CD4-positive, alpha-beta T cell treated with Interleukin-10 for 1 hour (primary cell): ENCODE data around the gene ANKRD24.
A peak's percentile ranks its signal among the peaks of the same experiment; 100 is the strongest.
"Not testable (repeated sequence)": the region's sequence is repeated elsewhere in the genome, so short reads cannot be mapped to it uniquely, and the experiment has no call there.

Experiments used
- DNase-seq: peaks from one replicate; pipeline ENCODE4 v3.0.0-alpha.2; 2020

The ANKRD24 gene

DNA sequence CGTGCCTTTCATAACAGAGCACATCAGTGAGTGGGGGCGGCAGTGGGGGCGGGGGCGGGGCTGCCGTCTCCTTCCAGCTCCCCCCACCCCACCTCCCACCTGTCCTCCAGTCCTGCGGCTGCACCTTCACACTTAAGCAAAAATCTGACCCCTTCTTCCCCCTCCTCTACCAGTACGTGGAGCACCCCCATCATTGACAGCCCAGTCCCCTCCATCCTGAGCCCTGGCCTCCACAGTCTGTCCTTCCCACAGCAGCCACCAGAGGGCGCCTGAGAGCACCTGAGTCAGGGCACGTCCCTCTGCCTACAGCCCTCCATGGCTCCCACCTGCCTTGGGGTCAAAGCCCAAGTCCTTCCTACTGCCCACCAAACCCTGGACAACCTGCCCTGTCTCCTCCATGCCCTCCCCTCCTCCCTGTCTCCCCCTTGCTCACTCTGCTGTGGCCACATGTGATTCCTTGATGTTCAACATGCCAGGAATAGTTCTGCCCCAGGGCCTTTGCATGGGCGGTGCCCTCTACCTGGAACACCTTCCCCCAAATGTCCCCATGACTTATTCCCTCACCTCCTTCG is 50.9 kb downstream of the ANKRD24 start:
- DNase-seq = peak; percentile 60

DNA sequence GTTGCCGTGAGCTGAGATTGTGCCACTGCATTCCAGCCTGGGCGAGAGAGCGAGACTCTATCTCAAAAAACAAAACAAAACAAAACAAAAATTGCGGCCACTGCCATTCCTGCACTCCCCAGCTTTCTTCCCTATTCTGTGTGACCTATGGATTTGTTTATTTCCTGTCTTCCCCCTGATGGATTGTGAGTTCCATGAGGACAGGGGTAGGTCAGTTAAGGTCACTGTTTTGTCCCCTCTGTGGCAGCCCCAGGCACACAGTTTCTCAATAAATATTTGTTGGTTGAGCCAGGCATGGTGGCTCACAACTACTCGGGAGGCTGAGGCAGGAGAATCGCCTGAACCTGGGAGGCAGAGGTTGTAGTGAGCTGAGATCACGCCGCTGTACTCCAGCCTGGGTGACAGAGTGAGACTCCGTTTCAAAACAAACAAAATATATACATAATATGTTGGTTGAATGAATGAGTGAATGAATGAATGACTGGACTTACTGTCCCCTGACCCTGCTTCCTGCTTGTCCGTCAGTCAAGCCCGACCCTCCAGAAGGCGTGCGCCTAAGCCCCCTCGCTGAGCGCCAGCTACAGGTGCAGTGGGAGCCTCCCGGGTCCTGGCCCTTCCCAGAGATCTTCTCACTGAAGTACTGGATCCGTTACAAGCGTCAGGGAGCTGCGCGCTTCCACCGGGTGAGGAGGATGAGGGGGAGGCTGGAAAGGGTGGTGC is 51.8 kb downstream of the ANKRD24 start:
- DNase-seq = no peak

DNA sequence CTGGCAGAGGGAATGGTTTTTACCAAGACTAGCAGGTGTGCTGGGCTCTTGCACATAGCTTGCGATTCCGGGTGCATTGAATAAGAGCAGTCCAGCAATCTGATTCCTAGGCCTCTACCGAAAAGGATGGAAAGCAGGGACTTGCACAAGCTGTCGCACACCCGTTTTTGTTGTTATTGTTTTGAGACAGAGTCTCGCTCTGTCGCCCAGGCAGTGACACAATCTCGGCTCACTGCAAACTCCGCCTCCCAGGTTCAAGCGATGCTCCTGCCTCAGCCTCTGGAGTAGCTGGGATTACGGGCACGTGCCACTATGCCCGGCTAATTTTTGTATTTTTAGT is 52.3 kb downstream of the ANKRD24 start:
- DNase-seq = no peak

DNA sequence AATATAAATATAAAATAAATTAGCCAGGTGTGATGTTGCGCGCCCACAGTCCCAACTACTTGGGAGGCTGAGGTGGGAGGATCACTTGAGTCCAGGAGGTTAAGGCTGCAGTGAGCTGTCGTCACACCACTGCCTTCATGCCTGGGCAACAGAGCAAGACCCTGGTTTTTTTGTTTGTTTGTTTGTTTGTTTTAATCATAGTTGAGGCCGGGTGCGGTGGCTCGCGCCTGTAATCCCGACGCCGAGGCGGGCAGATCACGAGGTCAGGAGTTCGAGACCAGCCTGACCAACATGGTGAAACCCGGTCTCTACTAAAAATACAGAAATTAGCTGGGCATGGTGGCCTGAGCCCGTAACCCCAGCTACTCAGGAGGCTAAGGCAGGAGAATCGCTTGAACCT is 55.0 kb downstream of the ANKRD24 start:
- DNase-seq = not testable (repeated sequence)

DNA sequence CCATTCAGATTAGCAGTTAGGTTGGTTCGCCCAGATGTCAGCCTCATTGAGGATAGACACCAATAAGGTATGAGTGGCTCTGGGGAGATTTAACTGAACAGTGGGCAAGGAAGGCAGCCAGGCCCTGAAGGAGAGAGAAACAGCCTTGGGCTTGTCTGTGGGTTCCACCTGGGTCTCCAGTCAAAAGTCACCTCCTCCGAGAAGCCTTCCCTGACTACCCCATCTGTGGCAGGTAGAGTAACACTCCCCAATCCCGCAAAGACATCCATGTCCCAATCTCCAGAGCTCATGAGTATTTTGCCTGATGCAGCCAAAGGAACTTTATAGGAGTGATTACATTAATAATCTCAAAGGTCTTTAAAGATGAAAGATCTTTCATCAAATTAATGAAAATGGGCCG is 56.3 kb downstream of the ANKRD24 start:
- no peak for DNase-seq

GRCh38 chr19:4241824-4242430 is 59.4 kb downstream of the ANKRD24 start:
- DNase-seq = no peak

DNA sequence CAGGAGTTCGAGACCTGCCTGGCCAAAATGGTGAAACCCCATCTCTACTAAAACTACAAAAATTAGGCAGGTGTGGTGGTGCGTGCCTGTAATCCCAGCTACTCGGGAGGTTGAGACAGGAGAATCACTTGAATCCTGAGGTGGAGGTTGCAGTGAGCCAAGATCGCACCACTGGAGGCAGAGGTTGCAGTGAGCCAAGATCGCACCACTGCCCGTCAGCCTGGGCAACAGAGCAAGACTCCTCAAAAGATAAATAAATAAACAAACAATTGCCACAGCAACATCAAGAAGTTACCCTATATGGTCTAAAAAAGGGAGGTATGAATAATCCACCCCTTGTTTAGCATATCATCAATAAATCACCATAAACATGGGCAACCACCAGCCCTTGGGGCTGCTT is 63.4 kb downstream of the ANKRD24 start:
- not testable (repeated sequence) for DNase-seq

- DNase-seq = peak; percentile 99
Observed at GRCh38 chr19:4246767-4247593, 64.5 kb downstream of the ANKRD24 start, which contains the start of gene YJU2. YJU2 (plus strand) TSS chr19:4247080; CDS start chr19:4247147, 67 bp downstream.

- DNase-seq = no peak
Observed at GRCh38 chr19:4256563-4256962, 74.1 kb downstream of the ANKRD24 start.

DNA sequence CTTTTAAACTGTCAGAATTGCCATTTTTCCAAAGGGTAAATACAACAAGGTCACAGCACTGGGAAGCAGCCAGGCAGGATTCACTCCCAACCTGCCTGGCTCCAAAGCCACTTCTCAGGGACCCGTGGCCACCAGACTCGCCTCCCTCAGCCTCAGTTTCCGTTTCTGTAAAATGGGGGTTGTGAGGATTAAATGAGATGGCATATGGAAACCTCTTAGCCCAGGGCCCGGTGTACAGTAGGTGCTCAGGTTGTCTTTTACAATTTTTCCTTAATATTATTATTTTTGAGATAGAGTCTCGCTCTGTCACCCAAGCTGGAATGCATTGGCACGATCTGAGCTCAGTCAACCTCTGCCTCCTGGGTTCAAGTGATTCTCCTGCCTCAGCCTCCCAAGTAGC is 74.5 kb downstream of the ANKRD24 start:
- DNase-seq = no peak

GRCh38 chr19:4258181-4258580 is 75.7 kb downstream of the ANKRD24 start:
- DNase-seq = no peak

GRCh38 chr19:4260613-4261191 is 78.2 kb downstream of the ANKRD24 start:
- no peak for DNase-seq

DNA sequence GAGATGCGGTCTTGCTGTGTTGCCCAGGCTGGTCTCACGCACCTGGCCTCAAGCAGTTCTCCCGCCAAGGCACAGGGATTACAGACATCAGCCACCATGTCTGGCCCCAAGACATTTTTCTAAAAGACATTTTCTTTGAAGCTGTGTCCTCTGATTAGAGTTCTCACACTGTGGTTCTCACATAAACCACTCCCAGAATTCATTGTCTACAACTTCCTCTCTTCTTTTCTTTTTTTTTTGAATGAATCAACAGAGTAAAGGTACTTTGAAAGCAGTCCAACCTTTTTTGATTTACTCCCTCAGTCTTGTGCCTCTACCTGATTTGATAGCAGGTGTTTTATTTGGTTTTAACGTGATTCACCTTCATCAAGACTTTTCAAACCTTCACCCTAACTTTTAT is 82.3 kb downstream of the ANKRD24 start:
- DNase-seq = peak; percentile 30

DNA sequence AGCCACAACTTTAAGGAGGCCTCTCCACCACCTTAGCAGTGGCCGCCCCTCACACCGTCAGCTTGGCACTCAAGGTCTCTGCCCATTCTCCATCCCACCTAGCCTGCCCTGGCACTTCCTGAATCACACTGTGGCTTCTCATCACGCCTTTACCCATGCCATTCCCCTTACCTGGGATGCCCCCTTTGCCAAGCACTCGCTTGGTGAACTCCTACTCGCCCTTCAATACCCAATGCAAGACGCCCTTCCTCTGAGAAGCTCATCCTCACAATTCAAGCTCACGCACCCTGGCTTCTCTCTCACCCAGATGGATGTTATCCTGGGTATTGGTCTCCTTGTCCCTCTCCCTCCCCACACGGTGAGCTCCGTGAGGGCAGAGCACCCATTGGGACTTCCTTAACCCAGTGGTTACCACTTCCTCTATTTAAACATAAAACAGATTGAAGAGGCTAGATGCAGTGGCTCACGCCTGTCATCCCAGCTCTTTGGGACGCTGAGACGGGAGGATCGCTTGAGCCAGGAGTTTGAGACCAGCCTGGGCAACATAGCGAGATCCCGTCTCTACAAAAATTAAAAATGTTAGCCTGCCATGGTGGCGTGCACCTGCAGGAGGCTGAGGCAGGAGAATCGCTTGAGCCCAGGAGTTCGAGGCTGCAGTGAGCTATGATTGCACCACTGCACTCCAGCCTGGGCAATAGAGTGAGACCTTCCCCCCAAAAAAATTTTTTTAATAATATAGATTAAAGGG is 83.9 kb downstream of the ANKRD24 start:
- no peak for DNase-seq

- peak; percentile 59 for DNase-seq
Observed at GRCh38 chr19:4267101-4267900, 84.8 kb downstream of the ANKRD24 start.

DNA sequence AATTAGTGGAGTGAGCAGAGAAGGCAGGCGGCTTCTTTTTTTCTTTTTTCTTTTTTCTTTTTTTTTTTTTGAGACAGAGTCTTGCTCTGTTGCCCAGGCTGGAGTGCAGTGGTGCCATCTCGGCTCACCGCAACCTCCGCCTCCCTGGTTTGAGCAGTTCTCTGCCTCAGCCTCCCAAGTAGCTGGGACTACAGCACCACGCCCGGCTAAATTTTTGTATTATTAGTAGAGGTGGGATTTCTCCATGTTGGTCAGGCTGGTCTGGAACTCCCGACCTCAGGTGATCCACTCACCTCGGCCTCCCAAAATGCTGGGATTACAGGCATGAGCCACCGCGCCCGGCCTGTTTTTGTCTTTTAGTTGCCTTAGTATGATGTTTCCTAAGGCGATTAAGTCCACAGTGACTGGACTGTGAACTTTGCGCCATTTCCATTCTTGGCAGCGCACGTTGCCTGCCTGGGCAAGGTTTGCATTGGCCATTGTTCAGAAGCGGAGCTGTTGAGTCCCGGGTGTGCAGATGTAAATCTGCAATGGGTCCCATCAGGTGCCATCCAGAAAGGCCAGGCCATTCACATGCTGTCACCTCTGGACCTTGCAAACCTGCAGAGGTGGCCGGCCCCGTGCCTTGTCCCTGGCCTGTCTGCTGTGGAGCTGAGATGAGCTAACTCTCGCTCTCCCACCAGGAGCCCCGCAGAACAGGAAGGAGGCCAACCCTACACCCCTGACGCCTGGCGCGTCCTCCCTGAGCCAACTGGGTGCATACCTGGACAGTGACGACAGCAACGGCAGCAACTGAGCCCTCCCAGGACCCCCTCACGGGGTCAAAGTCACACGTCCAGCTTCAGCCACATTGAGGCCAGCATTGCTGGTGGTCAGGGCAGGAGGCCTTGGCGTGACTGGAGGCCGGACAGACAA is 85.7 kb downstream of the ANKRD24 start:
- DNase-seq = no peak

GRCh38 chr19:4268816-4269430 is 86.4 kb downstream of the ANKRD24 start:
- no peak for DNase-seq

DNA sequence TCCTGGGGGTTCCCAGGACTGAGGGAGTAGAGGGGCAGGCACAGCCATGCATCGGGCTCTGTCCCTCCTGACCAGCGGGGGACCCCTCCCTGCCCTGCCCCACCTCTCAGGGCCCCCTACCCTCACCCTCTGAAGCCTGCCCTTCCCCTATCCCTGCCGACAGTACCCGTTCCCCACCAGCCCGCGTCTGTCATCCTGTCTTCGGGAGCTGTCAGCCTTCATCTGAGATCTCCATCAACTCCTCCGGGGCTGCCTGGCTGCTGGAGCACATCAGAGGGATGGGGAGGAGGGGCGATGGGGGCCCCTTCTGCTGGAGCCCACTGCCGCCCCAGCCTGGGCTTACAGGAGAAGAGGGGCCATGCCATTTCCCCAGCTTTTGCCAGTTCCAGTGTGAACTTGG is 90.4 kb downstream of the ANKRD24 start:
- DNase-seq = no peak

GRCh38 chr19:4274321-4274686 is 91.8 kb downstream of the ANKRD24 start:
- not testable (repeated sequence) for DNase-seq
